A673 (cell line): ENCODE data around the gene CTDSP2.

Experiments used
- EZH2 ChIP-seq: fragments of 200-600 bp; sonication (generic); IDR thresholded peaks from 2 replicates; pipeline ENCODE4 v1.6.1; 2017; ENCODE audit warnings: borderline replicate concordance, low read depth, mild to moderate bottlenecking, mixed read lengths, antibody characterized with exemption, low read length; ENCODE audit not compliant: poor library complexity, severe bottlenecking
- TF ChIP-seq, protein P1 (sequence below): fragments of 300-800, 200-600 bp; sonication (generic); conservative IDR thresholded peaks from 2 replicates; pipeline ENCODE4 v1.5.1; 2017; ENCODE audit warnings: low read depth, mild to moderate bottlenecking, antibody characterized with exemption, low read length, moderate library complexity, mixed read lengths

DNA sequence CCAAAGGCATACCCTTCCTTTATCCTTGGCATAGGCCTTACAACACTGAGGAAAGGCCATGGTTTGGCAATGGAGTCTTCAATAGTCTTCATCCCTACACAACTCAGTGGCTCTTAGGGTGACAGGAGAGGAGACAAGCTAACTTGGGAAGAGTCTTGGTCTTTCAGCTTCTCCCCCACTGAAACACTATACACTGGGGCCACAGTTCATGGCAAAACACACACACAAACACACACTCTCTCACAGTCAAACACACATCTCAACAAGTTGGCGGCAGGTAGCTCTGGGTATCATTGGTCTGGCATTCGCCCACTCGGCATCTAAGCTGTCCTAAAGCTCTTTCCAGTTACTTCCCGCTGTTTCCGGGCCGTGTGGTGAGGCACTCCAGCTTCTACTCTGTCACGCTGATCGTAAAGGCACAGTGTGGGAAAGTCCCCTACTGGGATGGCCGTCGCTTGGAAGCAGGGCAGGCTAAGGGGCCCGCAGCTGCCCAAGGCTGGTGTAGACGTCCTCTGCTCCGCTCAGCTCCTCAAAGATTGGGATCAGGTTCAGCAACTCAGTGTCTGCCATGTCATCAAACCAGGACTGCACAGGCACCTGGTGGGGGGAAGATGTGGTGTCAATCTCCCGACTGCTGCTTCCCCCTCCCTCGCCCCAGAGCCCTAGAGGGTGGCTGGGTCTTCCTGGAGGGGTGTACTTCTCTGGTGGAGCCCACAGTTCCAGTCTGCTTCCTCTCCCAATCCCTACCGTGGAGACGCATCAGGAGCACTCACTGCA lies 23.2 kb downstream of the CTDSP2 start:
- TF ChIP-seq, protein P1, sequence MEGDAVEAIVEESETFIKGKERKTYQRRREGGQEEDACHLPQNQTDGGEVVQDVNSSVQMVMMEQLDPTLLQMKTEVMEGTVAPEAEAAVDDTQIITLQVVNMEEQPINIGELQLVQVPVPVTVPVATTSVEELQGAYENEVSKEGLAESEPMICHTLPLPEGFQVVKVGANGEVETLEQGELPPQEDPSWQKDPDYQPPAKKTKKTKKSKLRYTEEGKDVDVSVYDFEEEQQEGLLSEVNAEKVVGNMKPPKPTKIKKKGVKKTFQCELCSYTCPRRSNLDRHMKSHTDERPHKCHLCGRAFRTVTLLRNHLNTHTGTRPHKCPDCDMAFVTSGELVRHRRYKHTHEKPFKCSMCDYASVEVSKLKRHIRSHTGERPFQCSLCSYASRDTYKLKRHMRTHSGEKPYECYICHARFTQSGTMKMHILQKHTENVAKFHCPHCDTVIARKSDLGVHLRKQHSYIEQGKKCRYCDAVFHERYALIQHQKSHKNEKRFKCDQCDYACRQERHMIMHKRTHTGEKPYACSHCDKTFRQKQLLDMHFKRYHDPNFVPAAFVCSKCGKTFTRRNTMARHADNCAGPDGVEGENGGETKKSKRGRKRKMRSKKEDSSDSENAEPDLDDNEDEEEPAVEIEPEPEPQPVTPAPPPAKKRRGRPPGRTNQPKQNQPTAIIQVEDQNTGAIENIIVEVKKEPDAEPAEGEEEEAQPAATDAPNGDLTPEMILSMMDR = no peak
- no peak for TF ChIP-seq EZH2
